GM19240 (cell line): ENCODE measurements around the gene GABRB3.
"Not testable (repeated sequence)": the region's sequence is repeated elsewhere in the genome, so short reads cannot be mapped to it uniquely, and the experiment has no call there.

Experiments used
- DNase-seq: peaks from one replicate; pipeline ENCODE4 v3.0.0; 2011; ENCODE audit warnings: low spot score; ENCODE audit not compliant: insufficient read length

The GABRB3 gene

DNA sequence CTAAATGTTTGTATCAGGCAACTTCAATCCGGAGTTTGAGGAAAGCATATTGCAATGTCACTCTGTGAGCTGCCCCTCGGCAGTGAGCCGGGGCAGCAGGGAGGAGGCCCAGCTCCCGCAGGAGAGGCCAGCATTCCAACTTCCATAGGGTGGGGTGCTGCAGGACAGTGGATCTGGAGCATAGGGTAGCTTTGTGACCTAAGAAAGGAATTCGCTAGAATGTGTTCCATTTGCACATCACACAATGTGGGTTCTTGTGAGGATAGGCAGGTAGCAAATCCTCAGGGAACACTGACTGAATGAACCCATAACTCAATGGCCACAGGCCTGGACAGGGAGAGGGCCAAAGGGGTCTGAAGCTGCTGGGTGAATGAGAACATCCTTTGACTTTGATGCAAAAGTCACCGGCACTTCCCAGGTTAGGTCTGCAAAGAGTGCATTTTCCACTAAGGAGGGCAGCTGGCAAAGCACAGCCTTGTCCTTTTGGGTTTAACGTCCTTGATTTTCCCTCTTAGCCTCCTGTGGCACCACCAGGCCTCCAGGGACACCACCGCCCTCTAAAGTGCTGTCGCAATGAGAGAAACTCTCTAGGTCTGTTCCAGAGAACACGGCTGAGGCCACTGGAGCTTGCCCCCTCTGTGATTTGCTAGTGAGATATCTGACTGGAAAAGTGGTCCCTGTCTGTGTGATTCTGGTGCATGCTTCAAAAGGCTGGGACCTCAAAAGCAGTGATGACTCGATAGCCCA is 36.2 kb downstream of the GABRB3 start:
- no peak for DNase-seq

GRCh38 chr15:26731965-26732364 is 40.9 kb downstream of the GABRB3 start:
- no peak for DNase-seq

DNA sequence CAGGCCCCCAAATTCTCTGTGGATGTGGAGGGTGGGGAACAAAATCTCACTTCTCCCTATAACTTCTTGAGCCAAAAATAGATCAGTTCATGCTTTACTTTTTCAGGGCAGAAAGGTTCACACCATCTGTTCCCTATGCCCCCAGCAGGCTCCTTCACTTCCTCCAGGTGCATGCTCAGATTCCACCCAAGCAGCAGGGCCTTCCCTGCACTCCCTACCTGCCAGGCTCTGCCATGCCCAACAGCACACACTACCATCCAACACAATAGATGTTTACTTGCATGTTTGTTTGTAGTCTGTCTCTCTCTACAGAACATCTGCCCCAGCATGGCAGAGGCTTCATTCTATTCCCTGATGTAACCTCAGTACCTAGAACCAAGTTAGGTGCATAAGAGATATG is 43.3 kb downstream of the GABRB3 start:
- DNase-seq = no peak

GRCh38 chr15:26729030-26729429 is 43.8 kb downstream of the GABRB3 start:
- DNase-seq = no peak

- no peak for DNase-seq
These were observed 48.3 kb downstream of the GABRB3 start for GRCh38 chr15:26724381-26725150.

DNA sequence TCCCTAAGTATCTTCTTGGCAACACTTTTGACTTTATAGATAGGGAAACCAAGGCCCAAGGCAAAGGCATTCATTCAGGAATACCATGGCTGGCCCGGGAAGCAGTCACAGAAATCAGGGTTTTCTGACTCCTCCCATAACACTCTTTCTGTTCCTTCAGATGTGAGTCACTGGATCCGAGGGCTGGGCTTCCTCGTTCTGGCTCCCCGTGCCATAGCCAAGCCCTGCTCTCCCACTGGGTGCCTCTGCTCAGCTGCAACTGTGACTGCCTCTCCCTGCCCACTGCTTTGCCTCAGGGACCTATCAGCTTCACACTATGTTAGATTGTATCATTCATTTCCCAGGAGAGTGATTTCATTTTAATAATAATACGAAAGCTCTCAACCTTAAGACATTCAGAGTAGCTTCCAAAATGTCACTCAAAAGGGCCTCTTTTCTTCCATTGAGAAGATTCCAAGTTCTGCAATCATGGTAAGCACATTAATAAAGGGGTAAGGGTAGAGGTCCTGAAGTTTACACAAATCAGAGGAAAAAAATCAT is 50.2 kb downstream of the GABRB3 start:
- no peak for DNase-seq

- no peak for DNase-seq
These were observed 51.5 kb downstream of the GABRB3 start for GRCh38 chr15:26721232-26721967.

DNA sequence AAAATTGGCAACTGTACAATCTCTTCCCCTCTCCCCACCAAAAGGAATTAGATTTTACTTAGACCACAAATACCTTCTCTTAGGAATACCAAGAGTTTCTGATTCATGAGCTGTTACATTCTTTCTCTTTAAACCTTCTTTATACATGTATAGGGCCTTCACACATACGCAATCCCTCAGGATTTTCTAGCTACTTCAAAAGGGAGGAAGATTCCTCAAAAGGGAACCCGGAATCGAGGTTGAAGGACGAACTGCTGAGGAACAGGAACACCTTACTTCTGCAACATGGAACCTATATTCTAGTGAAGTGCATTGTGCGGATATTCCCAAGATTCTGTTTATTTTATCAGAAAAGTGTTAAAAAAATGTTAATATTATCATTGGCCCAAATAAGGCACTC is 52.3 kb downstream of the GABRB3 start:
- DNase-seq = no peak

- DNase-seq = not testable (repeated sequence)
These were observed 53.0 kb downstream of the GABRB3 start for GRCh38 chr15:26719866-26720265.

DNA sequence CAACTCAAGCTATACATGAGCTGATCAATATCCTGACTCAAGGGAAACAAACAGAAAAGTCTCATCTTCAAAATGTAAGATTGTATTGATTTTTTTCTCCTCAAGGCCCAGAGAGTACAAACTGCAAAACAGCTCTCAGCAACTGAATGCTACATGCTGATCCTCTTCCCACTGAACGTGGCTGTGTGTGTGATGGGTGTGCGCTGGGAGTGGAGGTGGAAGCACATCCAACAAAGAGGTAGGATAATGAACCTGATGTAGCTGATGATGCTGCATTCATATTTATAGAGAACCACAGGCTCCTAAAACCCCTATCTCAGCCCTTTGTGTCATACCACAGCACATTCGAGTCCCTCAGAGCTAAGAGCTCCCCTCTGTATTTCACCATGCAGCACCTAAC is 56.8 kb downstream of the GABRB3 start:
- DNase-seq = no peak

- no peak for DNase-seq
These were observed 59.4 kb downstream of the GABRB3 start for GRCh38 chr15:26713498-26713897.

DNA sequence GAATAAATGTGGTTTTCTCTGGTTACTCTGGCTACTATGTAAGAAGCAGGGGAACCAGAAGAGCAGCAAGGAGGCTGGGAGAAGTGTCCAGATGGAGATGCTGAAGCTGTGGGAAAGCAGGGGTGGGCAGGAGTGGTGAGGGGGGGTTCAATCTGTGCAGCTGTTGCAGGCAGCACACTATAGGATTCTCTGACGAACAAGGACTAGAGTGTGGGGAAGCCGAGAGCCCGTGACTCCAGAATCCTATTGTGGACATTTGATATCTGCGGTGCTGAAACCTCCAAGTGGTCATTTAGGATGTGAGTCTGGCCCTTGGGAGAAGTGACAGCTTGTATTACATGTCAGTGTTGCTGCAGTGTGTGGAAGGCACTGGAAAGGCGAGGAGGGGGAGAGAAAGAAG is 60.5 kb downstream of the GABRB3 start:
- DNase-seq = no peak

DNA sequence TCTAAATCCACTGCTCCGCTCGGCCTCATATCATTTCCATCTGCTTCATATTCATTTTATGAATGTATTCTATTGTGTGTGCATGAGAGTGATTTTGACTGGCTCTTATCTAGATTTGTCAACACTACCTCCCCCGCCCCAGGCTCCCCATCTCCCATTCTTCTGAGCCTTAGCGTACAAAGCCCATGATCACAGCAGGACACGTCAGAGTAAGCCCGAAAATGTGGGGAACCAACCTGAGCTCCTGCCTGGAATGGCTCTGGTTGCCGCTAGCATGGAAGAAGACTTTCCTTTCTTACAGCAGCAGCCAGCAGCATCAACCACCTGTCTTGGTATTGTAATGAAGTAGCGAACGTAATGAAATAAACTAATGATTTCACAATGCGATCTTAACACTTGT is 61.4 kb downstream of the GABRB3 start:
- no peak for DNase-seq

GRCh38 chr15:26702381-26702780 is 70.5 kb downstream of the GABRB3 start:
- DNase-seq = no peak

DNA sequence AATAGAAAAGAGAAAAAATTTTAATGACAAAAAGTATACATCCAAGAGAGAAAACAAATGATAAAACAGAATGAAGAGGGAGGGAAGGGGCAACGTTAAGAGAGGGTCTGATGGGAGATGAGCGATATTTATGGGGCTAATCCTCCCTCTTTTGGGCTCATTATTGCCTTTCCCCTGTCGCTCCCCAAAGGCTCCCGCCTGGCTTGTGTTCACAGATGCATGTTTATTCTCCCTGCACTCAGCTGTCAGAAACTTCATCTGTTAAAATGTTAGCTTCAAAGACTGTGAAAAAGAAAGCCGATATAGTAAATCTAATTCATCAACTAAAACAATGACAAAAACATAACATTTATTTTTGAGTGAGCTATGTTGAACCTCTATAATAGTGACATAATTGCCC is 74.3 kb downstream of the GABRB3 start:
- DNase-seq = no peak

DNA sequence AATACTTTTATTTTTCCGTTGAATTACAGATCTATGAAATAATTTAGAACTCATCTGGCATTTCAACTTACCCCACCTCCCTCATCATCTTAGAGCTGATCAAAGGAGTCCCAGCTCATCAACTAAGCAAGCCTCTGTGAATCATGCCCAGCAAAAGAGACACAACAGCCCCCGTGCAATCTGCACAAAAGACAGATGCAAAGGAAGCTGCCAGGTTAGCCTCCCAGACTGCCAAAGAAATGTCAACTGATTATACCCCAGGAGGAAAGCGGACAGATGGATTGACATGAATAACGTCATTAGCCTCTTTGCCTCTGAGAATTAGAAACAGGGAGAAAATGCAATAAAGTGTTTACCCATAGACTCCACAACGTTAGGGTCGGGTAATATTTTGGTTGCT is 75.0 kb downstream of the GABRB3 start:
- no peak for DNase-seq

DNA sequence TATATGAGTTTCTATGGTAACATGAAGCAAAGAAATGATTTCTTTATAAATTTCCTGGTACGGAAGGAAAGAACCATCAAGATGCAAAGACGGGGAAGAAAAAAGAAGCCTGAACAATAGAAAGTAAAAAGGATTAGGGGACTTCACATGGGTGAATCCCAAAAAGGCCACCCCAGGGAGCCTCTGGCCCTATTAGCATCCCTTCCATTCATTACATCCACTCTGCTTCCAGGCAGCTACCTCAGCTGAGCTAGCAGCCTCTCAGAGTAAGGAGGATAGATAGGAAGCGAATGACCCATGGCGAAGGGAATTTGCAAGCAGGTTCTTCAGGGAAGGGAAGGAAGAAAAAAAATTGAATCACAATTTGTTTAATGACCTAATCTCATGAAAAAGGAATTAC is 81.6 kb downstream of the GABRB3 start:
- DNase-seq = no peak

DNA sequence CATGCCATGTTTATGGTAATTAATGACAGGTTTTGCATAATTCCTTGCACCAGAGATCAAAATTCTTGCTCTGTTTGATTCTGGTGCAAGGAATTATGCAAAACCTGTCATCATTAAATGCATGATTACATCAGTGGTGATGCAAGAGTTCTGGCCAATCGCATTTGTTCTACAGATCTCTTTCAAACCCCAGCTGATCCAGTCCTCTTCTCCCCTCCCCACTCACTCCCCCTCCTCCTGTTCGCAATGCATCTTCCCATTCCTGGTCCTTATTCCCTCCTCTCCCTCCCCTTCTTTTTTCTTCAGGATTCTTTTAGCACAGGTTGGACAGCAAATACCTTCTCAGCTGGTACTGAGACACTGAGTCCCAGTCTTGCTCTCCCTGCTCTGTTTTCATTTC is 82.1 kb downstream of the GABRB3 start:
- no peak for DNase-seq

DNA sequence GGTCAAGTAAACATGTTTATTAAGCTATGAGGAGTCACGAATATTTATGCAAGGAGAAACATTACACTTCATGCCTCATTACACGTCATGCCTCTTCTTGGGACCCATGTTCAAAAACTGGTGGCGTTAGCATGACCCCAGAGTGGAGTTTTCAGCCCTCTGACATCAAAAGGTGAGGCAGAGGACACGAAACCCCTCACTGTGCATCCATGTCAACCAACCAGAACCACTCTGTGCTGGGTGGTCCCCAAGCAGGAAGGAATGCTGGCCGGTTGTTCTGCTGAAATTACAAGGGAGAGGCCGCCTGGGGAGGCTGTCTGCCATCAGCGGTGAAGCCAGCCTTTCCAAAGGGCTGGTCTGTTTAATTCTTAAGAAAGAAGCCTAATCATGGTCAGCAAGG is 83.4 kb downstream of the GABRB3 start:
- no peak for DNase-seq

- DNase-seq = no peak
These were observed 86.2 kb downstream of the GABRB3 start for GRCh38 chr15:26686547-26687187.

GRCh38 chr15:26682598-26683164 is 90.2 kb downstream of the GABRB3 start:
- no peak for DNase-seq
